K562 (cell line): ENCODE data around the gene MTNR1B. TPM values are rescaled to one million over a fixed set of nuclear protein-coding genes. Genes with fewer than 3 reads are reported as not detected.

Source experiments
- CBFA2T3 ChIP-seq: fragments of 450-650 bp; IDR thresholded peaks from 2 replicates; pipeline ENCODE4 v1.6.1; 2017
- CREBBP ChIP-seq: IDR thresholded peaks from one replicate; pipeline ENCODE4 v1.6.1; 2012; ENCODE audit warnings: low read depth, mild to moderate bottlenecking, control low read depth, inconsistent platforms, low read length
- GTF3C2 ChIP-seq: IDR thresholded peaks from 3 replicates; pipeline ENCODE4 v1.6.1; 2011; ENCODE audit warnings: borderline replicate concordance, mild to moderate bottlenecking, moderate library complexity; ENCODE audit not compliant: insufficient read length; ENCODE audit errors: extremely low read depth
- MAX ChIP-seq: sonication (generic); formaldehyde crosslinking; IDR thresholded peaks from 2 replicates; pipeline ENCODE4 v1.9.0; 2022; ENCODE audit warnings: mild to moderate bottlenecking, missing genetic modification reagents
- NKRF ChIP-seq: fragments of 450-650 bp; IDR thresholded peaks from 2 replicates; pipeline ENCODE4 v1.6.1; 2016; ENCODE audit warnings: borderline replicate concordance
- ZNF354B ChIP-seq: fragments of 250-450 bp; sonication (Bioruptor Pico); IDR thresholded peaks from 2 replicates; pipeline ENCODE4 v1.4.0; 2020
- ZNF644 ChIP-seq: fragments of 200-800 bp; sonication (Bioruptor generic); IDR thresholded peaks from 2 replicates; pipeline ENCODE4 v1.6.1; 2016; ENCODE audit warnings: low read depth, missing genetic modification characterization, missing compliant biosample characterization
- polyA plus RNA-seq, 8 experiments: library from polyadenylated mRNA; depleted of rRNA in 4 of 8; stranded (reverse) in 5 of 8; unstranded in 3 of 8; fragments of >200 nt; fragmentation: Nextera tagmentation in 2 of 8; fragmentation: Illumina TruSeq in 1 of 8; extraction: Ambion mirVana in 2 of 8; extraction: Trizol in 1 of 8; gene quantifications; 2 replicates each; pipeline versions ENCODE4 v1.2.1 to v1.2.3, GENCODE V29; 2011 to 2014; ENCODE audit warnings: inconsistent platforms in 1 of 8, missing spikeins in 1 of 8
- total RNA-seq, 7 experiments: library from RNA; depleted of rRNA in 6 of 7; stranded (reverse); fragments of >200 nt in 6 of 7; fragmentation: Illumina TruSeq in 2 of 7; extraction: Trizol in 2 of 7; gene quantifications; 2 replicates each; pipeline versions ENCODE4 v1.2.1 to v1.2.3, GENCODE V29; 2011 to 2021; ENCODE audit warnings: low replicate concordance in 1 of 7
- TF ChIP-seq, protein P1 (sequence below): fragments of 250-450 bp; sonication (Bioruptor Pico); IDR thresholded peaks from 2 replicates; pipeline ENCODE4 v1.8.0; 2022; ENCODE audit warnings: moderate library complexity, mild to moderate bottlenecking, inconsistent platforms
- TF ChIP-seq, protein P2 (sequence below): fragments of 450-650 bp; formaldehyde crosslinking; IDR thresholded peaks from 2 replicates; pipeline ENCODE4 v1.4.0; 2022; ENCODE audit warnings: missing genetic modification characterization
- TF ChIP-seq, protein P3 (sequence below): fragments of 450-650 bp; IDR thresholded peaks from 2 replicates; pipeline ENCODE4 v1.6.1; 2016; ENCODE audit warnings: missing biosample characterization, missing genetic modification characterization

The MTNR1B gene
- total and polyA plus RNA-seq, 9 of the 15 experiments (the other 6 are each of a cell fraction or from before 2014, with no cell fraction given), result not detected

- TF ChIP-seq MAX (CRISPR knock-in tag) (no peak), ZNF354B (no peak), CREBBP (no peak), GTF3C2 (no peak), ZNF644 (no peak), CBFA2T3 (no peak), NKRF (no peak)
- TF ChIP-seq, protein P1, sequence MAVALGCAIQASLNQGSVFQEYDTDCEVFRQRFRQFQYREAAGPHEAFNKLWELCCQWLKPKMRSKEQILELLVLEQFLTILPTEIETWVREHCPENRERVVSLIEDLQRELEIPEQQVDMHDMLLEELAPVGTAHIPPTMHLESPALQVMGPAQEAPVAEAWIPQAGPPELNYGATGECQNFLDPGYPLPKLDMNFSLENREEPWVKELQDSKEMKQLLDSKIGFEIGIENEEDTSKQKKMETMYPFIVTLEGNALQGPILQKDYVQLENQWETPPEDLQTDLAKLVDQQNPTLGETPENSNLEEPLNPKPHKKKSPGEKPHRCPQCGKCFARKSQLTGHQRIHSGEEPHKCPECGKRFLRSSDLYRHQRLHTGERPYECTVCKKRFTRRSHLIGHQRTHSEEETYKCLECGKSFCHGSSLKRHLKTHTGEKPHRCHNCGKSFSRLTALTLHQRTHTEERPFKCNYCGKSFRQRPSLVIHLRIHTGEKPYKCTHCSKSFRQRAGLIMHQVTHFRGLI, result no peak
- TF ChIP-seq, protein P2, sequence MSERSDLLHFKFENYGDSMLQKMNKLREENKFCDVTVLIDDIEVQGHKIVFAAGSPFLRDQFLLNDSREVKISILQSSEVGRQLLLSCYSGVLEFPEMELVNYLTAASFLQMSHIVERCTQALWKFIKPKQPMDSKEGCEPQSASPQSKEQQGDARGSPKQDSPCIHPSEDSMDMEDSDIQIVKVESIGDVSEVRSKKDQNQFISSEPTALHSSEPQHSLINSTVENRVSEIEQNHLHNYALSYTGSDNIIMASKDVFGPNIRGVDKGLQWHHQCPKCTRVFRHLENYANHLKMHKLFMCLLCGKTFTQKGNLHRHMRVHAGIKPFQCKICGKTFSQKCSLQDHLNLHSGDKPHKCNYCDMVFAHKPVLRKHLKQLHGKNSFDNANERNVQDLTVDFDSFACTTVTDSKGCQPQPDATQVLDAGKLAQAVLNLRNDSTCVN (CRISPR knock-in tag), result no peak
- TF ChIP-seq, protein P3, sequence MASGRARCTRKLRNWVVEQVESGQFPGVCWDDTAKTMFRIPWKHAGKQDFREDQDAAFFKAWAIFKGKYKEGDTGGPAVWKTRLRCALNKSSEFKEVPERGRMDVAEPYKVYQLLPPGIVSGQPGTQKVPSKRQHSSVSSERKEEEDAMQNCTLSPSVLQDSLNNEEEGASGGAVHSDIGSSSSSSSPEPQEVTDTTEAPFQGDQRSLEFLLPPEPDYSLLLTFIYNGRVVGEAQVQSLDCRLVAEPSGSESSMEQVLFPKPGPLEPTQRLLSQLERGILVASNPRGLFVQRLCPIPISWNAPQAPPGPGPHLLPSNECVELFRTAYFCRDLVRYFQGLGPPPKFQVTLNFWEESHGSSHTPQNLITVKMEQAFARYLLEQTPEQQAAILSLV (tag), result no peak
Observed at GRCh38 chr11:92948116-92948515, 21.3 kb upstream of the MTNR1B start (continued).
